SK-N-DZ (cell line): ENCODE data around the gene RAB27B. TPM values are rescaled to one million over a fixed set of nuclear protein-coding genes. Genes with fewer than 3 reads are reported as not detected.
A peak's percentile ranks its signal among the peaks of the same experiment; 100 is the strongest.
"Not testable (repeated sequence)": the region's sequence is repeated elsewhere in the genome, so short reads cannot be mapped to it uniquely, and the experiment has no call there.

Experiments
- DNase-seq: peaks from one replicate; pipeline ENCODE4 v3.0.0-alpha.2; 2015; ENCODE audit warnings: low spot score
- polyA plus RNA-seq, 2 experiments: library from polyadenylated mRNA; depleted of rRNA; stranded (reverse); fragments of >200 nt; gene quantifications; 2 replicates each; pipeline ENCODE4 v1.2.3, GENCODE V29; 2014

RAB27B gene, protein sequence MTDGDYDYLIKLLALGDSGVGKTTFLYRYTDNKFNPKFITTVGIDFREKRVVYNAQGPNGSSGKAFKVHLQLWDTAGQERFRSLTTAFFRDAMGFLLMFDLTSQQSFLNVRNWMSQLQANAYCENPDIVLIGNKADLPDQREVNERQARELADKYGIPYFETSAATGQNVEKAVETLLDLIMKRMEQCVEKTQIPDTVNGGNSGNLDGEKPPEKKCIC
- 6.6 and 6.9 TPM in 2 replicates for polyA plus RNA-seq (2014; cell fraction: cytosol; rRNA removed)
- 5.8 and 6.0 TPM in 2 replicates for polyA plus RNA-seq (2014; cell fraction: nucleus; rRNA removed)

DNA sequence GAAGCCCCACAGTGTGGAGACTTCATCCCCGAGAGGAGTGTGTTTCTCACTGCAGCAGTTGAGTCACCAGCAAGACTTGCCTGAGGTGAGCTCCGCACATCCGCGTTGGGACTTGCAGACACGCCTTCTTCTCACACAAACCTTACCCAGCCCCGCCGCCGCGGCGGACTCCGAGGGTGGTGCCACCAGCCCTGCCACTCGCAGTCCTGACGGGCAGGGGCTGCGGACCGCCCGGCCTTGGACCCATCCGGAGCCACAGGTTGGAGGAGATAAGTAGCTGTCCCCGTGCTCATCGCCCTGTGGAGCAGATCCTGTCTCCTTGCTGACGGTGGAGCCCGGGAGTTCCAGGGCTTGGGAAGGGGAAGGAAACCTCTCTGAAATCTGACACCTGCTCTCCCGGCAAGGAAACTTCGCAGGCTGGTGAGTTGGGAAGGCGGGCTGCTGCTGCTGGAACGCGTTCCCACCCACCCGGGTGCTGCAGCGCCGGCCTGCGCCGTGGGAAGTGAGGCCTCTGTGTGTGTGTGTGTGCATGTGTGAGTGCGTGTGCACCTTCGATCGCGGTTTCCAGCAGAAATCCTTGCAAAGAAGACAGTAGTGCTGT, at the start of gene RAB27B:
Gene RAB27B (plus strand): TSS at position 197 of the 601 bp plus-strand sequence. CDS start 49,109 bp downstream, outside the sequence.
- DNase-seq: peak; percentile 83

DNA sequence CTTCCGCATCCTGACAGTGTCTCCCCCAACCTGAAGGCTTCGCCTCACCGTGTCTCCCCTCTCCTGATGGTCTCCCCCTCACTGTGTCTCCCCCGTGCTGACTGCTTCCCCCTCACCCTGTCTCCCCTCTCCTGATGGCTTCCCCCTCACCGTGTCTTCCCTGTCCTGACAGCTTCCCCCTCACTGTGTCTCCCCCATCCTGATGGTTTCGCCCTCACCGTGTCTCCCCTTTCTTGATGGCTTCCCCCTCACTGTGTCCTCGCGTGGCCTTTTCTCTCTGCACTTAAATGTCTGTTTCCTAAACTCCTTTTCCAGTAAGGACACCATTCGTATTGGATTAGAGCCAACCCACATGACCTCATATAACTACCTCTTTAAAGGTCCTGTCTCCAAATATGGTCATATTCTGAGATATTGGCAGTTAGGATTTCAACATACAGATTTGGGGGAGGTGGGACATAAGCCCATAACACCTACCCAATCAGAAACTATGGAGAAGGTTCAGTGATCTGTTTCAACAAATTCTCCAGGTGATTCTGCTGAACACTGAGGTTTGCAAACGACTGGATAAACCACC, 47.9 kb upstream of the RAB27B start:
- no peak for DNase-seq

DNA sequence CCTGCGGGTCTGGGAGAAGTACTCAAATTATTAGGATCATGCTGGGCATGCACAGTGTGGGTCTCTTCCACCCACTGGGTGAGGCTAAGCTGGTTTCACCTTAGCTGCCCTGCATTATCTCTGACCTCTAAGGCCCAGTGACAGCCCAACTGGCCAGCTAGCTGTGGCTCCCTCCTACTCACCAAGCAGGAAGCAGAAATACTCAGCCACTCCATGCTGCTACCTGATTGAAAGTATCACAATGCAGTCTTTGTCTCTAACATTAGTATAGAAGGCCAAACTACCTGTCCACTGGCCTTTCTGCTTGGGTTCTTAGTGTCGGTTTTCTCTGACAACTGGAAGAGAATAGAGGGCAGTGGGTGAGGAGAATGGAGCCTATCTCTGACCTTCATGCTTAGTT, 47.3 kb upstream of the RAB27B start:
- DNase-seq: no peak

DNA sequence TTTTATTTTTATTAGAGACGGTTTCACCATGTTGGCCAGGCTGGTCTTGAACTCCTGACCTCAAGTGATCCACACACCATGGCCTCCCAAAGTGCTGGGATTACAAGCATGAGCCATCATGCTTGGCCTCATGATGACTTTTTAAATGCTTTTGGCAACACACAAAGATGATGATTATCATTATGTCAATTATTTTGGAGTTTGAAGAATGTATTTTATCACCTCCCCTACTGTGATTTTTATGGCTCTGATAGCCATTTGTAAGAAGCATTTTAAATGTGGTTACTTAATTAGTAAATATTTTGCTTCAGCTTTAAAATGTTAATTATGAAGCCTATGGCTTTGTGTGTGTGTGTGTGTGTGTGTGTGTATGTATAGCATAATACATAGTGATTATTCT, 45.1 kb upstream of the RAB27B start:
- DNase-seq: no peak

DNA sequence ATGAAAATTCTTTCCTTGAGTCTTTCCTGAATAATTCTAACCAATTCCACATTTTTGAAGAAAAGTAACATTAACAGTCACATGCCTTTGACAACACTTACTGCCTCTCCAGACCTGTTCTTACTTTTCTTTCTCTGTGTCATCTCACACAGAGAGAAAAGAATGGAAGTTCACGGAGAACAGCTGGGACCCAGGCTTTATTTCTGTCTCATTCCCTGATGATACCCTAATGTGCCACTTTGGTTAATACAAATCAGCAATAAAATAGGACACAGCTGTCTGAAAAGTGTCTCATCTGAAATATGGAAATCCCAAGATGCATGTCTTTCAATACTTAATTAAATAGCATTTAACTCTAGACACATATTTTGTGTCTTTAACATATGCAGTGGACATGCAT, 42.1 kb upstream of the RAB27B start:
- no peak for DNase-seq

DNA sequence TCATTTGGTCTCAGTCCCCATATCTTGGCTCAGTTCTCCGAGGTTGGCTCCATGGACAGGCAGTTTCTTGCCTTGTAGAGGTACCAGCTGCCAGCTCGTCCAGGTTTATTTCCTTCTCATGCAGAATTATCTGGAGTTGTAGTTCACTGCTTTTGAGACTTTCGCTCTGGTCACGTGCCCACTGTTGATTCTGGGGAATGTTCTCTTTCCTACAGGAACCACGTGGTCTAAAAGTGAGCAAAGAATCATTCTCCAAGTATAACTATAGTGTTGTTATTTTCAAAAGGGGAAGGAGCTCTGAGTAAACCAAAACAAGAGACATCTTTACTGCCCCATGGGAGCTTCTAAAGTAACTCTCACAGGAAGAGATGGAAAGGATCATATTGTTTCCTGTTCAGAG, 41.2 kb upstream of the RAB27B start:
- DNase-seq: no peak

DNA sequence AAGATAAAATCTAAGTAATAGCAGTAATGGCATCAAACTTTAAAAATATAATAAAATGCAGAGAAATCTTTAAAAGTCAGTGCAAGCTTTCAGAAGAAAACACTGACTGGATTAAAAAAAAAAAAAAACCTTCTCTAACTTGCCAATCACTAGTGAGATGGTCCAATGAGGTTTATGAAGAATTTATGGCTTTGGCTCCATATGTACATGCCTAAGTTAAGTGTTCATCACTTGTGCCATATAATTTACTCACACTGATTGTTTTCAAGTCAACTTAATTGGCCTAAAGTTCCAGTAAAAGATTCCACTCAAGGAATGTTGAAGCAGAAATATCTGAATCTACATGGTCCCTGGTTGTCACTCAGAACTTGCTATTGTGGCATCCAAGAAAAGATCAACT, 40.7 kb upstream of the RAB27B start:
- DNase-seq: no peak

DNA sequence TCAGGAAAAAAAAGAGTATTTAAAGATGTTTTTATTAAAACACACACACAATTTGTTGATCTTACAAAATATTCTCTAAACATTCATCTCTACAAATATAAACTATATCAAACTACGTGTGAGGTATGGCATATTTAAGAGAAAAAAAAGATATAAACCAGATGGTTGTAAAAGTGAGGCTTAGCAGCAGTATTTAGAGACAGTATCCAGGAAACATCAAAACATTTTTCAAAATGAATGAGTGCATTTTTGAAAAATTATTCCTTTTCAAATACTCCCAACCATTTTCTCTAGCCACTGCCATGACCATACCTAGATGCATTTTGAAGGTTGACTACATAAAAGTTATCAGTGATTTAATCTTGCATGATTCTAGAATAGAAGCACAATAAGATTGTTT, 38.2 kb upstream of the RAB27B start:
- no peak for DNase-seq

DNA sequence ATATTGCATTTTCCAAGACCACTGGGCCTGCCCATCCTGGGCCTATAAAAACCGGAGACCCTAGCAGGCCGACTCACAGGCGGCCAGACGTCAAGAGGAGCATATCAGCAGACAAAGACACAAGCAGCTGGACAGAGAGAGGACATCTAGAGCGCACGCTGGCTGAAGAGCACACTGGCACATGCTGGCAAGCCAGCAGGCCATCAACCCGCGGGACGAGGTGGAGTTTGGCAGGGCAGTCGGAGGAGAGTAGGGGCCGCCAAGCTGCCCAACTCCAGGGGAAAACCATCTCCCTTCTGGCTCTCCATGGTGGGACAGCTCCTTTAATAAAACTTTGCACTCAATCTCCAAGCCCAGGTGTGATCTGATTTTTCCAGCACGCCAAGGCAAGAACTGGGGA, 36.6 kb upstream of the RAB27B start:
- DNase-seq: no peak

DNA sequence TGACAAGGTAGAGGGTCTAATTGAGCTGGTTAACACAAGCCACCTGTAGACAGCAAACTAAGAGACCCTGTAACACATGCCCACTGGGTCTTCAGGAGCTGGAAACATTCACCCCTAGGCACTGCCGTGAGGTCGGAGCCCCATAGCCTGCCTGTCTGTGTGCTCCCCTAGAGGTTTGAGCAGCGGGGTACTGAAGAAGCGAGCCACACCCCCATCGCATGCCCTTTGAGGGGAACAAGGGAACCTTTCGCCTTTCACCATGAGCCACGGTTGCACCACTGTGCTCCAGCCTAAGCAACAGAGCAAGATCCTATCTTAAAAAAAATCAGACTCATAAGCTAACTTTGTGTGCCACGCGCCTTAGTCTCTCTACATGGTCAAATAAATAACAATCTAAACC, 36.2 kb upstream of the RAB27B start:
- DNase-seq: no peak

DNA sequence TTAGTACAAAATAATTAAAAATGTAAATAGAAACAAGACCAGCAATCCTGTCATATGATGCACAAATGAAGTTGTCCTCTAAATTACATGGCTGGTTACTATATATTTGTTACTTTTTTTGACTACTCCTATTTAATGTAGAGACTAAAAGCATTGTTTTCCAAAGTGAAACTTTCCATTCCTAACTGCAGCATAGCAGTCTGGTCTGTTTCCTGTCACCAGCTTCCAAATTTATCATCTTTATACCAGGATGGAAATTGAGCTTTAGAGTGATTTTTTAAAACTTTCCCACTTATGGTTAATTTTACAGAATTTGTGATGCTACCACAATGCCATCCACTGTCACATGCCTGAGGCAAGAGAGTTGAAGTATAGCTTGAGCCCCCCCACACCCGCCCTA, 33.5 kb upstream of the RAB27B start:
- no peak for DNase-seq

DNA sequence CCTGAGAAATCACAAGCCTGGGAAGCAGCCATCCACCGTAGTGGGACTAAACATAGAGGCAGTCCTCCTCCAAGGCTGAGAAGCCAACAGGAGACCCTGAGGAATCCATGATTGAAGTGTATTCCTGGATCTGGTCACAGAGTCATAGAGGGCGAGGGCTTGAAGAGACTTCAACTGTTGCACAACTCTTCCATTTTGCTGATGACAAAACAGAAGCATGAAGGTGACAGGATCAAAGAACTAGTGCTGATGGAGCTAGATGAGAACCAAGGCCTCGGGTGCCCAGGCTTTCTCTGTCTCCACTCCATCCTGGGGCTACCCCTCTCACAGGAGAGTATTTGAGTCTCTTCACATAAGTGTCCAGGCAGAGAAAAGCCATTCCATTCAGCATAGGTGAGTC, 30.1 kb upstream of the RAB27B start:
- DNase-seq: no peak

DNA sequence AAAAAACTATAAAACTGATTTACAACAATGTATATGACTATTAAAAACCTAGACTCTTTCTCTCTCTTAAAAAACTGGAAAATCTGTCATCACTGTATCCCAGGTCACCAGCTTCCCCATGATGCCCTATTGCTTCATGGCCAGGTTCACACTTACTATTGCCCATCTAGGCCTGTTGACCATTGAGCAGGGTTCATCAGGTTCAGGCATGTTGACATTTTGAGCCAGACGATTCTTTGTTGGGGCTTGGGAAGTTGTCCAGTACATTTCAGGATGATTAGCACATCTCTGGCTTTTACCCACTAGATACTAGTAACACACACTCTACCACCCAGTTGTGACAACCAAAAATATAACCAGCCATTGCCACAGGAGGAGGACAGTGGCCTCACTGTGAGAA, 26.9 kb upstream of the RAB27B start:
- no peak for DNase-seq

DNA sequence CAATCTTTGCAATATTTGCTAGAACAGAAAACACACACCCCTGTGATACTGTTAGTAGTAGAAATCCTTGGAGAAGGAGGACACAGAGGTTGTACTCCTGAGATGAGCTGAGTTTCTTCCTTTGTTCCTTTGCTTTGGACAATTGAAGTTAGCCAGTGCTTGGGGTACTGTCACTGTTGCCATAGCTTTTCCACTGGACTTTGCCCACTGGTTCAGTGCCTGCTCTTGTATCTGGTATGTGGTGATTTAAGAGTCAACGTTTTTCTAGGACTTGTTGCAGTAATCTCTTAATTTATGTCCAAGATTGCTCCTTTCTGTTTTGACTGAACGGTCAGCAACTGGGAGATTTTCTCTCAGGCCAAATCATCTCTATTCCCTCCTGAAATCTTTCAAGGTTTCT, 26.1 kb upstream of the RAB27B start:
- DNase-seq: no peak

DNA sequence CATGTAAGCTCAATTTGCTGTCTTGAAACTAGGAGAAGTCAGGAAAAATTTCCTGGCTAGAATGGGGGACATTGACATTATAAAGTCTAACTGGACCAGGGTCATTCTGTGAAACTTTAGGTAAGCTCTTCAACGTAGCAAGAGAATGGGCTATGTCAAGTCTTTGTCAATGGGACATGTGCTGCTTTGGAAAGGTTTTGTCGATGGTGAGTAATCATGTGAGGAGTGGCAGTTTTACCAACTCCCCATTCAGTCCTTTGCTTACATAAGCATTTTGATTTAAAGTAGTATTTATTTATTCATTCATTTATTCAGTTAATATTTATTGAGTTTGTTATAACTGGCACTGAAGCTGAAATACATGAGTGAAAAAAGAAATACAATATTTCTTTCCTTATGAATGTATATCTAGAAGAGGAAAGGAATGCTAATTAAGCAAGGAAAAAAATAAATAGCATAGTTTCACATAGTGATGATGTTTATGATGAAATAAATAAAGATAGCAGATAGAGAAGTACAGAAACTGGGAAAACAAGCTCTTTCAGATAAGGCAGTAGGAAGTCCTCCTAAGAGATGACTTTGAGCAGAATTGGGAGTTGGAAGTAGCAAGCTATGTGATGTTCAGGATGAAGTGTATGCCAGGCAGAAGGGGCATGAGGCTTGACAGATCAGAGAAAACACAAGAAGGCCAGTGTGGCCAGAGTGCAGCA, 25.4 kb upstream of the RAB27B start:
- no peak for DNase-seq

DNA sequence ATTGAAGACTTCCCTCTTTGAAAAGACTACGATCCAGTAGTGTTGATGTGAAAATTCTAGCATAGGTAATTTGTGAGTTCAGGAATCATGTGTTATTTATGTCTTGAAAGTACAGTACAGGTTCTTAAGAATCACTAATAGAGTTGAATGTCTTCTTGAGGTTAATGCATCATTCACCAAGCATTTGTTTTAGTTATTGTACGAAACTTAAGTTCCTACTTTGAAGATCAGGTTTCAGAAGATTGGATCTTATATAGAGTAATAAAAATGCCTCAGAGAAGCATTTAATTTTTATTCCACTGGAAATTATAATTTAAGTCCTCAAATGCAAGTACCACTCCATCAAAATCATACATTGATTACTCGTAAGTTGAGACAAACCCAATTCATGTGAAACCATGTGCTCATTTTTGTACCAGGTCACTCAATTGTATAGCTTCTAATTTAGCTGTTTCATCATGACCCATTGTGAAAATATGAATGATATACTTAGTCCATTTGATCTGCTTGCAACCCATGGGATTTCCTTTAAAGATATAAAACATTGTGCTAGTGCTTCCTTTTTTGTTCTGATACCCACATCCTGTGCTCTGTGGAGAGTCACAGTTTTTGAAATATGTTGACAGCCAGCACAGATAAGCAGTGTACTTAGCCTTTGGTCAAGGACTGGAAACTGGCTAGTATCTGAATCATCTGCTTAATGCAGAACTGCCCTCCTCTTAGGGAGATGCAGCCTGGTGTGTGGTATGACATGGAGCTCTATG, 22.5 kb upstream of the RAB27B start:
- peak; percentile 69 for DNase-seq

DNA sequence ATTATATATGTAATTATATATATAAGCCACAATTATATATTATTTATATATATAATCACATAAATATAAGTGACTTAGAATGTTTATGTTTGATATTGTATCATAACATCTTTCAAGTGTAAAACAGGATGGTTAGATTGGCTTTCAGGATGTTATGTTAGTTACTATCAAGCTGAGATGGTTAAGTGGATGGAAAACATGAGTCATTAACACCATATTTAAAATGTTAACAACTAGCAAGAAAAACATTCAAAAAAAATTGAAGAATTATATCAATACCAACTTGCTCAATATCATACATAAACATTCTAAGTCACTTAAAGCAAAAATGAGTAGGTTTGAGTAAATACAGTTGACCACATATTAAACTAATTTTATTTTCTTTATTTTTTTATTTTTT, 21.8 kb upstream of the RAB27B start:
- DNase-seq: no peak

DNA sequence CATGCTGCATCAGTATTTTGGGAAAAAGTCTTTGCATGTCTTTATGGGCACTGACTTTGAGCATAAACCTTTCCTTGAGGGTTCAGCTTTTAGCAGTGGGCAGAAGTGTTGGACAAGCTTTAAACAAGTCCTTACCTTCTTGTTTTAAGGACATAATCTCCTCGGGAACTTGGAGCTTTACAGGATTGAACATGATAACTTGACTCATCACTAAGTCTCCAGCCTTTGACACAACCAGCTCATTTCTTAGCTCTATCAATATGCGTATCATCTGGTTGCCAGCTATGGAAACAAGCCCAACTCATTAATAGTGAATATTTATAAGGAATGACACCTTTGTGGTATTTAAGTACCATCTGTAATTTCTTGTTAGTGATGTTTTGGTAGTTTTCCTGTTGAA, 21.0 kb upstream of the RAB27B start:
- DNase-seq: no peak

DNA sequence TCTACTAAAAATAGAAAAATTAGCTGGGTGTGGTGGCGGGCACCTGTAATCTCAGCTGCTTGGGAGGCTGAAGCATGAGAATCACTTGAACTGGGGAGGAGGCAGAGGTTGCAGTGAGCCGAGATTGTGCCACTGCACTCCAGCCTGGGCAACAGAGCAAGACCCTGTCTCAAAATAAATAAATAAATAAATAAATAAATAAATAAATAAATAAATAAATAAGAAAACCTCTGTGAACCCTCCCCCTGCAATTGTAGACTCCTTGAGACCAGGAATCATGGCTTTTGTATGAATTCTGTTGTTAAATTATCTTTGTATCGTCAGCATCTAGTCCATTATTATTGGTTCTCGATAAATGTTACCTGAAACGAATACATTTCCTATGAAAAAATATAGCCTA, 17.6 kb upstream of the RAB27B start:
- DNase-seq: not testable (repeated sequence)

DNA sequence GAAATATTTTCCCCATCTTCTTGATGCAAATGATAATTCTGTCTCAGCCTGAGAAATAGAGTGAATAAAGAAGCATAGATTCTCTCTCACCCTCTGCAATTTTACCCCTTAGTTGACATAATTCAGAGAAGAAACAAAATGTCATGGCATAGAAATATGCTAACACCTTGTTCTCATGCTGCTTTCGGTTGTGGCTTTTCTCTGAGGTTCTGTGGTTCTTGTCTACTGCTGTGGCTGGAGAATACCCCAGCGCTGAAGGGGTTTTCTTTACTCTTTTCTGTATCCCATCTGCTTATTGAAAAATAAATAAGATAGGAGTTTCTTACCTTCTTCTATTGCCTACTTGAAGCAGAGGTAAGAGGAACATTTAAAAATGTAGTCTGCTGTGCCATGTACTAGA, 15.4 kb upstream of the RAB27B start:
- DNase-seq: no peak

DNA sequence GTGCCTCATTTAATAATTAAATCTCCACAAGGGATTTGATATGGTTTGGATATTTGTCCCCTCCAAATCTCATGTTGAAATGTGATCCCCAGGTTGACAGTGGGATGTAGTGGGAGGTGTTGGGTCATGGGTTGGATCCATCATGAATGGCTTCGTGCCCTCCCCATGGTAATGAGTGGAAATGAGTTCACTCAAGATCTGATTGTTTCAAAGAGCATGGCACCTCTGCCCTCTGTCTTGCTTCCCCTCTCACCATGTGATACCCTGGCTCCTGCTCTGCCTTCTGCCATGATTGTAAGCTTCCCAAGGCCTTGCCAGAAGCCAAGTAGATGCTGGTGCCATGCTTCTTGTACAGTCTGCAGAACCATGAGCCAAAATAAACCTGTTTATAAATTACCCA, 15.0 kb upstream of the RAB27B start:
- no peak for DNase-seq
